Measurements from ENCODE around the gene DAND5.

- TF ChIP-seq GATA2 (IDR thresholded peaks at IDR 0.05; ENCODE audit: low read depth, low read length), result no peak
- TF ChIP-seq GATA3 (IDR thresholded peaks at IDR 0.05; ENCODE audit: low read depth, low read length), result no peak
These were observed 46.9 kb downstream of the DAND5 start for GRCh38 chr19:13016245-13016627.
